WTC11 (cell line): ENCODE measurements around the gene ACTG2.

Source experiments
- CBFB ChIP-seq: sonication (generic); formaldehyde crosslinking; IDR thresholded peaks from 2 replicates; pipeline ENCODE4 v1.8.1; 2022; ENCODE audit warnings: mild to moderate bottlenecking, low read depth, missing genetic modification reagents
- CREB1 ChIP-seq: sonication (generic); formaldehyde crosslinking; IDR thresholded peaks from 2 replicates; pipeline ENCODE4 v1.8.0; 2023; ENCODE audit warnings: mild to moderate bottlenecking, missing genetic modification reagents
- CTCF ChIP-seq: fragments of 200-600 bp; IDR thresholded peaks from 2 replicates; pipeline ENCODE4 v1.8.0; 2022; ENCODE audit warnings: antibody characterized with exemption
- ESRRA ChIP-seq: sonication (generic); formaldehyde crosslinking; IDR thresholded peaks from 2 replicates; pipeline ENCODE4 v1.8.1; 2022; ENCODE audit warnings: mild to moderate bottlenecking, missing genetic modification reagents, borderline replicate concordance
- FOXP4 ChIP-seq: sonication (generic); formaldehyde crosslinking; IDR thresholded peaks from 2 replicates; pipeline ENCODE4 v1.8.0; 2022; ENCODE audit warnings: mild to moderate bottlenecking, missing genetic modification reagents
- MYBL2 ChIP-seq: sonication (generic); formaldehyde crosslinking; IDR thresholded peaks from 2 replicates; pipeline ENCODE4 v1.8.1; 2023; ENCODE audit warnings: mild to moderate bottlenecking, moderate library complexity, missing genetic modification reagents
- ZNF232 ChIP-seq: sonication (generic); formaldehyde crosslinking; IDR thresholded peaks from 2 replicates; pipeline ENCODE4 v1.8.0; 2022; ENCODE audit warnings: mild to moderate bottlenecking, missing genetic modification reagents
- TF ChIP-seq, protein P1 (sequence below): sonication (generic); formaldehyde crosslinking; IDR thresholded peaks from 2 replicates; pipeline ENCODE4 v1.8.0; 2023; ENCODE audit warnings: missing genetic modification reagents, mild to moderate bottlenecking, borderline replicate concordance

GRCh38 chr2:73885406-73885805 lies 7.4 kb upstream of the ACTG2 start:
- no peak for TF ChIP-seq CBFB (CRISPR knock-in tag)
- no peak for TF ChIP-seq FOXP4 (CRISPR knock-in tag)
- no peak for TF ChIP-seq CTCF
- no peak for TF ChIP-seq ZNF232
- no peak for TF ChIP-seq ESRRA (CRISPR knock-in tag)
- TF ChIP-seq MYBL2 = no peak
- no peak for TF ChIP-seq CREB1 (CRISPR knock-in tag)
- TF ChIP-seq, protein P1, sequence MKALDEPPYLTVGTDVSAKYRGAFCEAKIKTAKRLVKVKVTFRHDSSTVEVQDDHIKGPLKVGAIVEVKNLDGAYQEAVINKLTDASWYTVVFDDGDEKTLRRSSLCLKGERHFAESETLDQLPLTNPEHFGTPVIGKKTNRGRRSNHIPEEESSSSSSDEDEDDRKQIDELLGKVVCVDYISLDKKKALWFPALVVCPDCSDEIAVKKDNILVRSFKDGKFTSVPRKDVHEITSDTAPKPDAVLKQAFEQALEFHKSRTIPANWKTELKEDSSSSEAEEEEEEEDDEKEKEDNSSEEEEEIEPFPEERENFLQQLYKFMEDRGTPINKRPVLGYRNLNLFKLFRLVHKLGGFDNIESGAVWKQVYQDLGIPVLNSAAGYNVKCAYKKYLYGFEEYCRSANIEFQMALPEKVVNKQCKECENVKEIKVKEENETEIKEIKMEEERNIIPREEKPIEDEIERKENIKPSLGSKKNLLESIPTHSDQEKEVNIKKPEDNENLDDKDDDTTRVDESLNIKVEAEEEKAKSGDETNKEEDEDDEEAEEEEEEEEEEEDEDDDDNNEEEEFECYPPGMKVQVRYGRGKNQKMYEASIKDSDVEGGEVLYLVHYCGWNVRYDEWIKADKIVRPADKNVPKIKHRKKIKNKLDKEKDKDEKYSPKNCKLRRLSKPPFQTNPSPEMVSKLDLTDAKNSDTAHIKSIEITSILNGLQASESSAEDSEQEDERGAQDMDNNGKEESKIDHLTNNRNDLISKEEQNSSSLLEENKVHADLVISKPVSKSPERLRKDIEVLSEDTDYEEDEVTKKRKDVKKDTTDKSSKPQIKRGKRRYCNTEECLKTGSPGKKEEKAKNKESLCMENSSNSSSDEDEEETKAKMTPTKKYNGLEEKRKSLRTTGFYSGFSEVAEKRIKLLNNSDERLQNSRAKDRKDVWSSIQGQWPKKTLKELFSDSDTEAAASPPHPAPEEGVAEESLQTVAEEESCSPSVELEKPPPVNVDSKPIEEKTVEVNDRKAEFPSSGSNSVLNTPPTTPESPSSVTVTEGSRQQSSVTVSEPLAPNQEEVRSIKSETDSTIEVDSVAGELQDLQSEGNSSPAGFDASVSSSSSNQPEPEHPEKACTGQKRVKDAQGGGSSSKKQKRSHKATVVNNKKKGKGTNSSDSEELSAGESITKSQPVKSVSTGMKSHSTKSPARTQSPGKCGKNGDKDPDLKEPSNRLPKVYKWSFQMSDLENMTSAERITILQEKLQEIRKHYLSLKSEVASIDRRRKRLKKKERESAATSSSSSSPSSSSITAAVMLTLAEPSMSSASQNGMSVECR (CRISPR knock-in tag) = no peak
